T-helper 1 cell treated with Interleukin-12 subunit alpha and Interleukin-12 subunit beta and Interleukin-4 antibody, amounts not matched to agents 30 ng/mL and 1 ng/mL, for 36 hours (primary cell): Measurements from ENCODE around the gene AP1G1. TPM values are rescaled to one million over a fixed set of nuclear protein-coding genes. Genes with fewer than 3 reads are reported as not detected.
"Not testable (repeated sequence)": the region's sequence is repeated elsewhere in the genome, so short reads cannot be mapped to it uniquely, and the experiment has no call there.

ENCODE experiments used
- intact Hi-C: fragments of 100-400 bp; cut with micrococcal nuclease; formaldehyde crosslinking; loops from one replicate; pipeline ENCODE4 v1.15.1; 2024
- total RNA-seq: library from RNA; stranded (reverse); gene quantifications from 2 replicates; pipeline ENCODE4 v1.2.3, GENCODE V29; 2022

Gene AP1G1
- total RNA-seq: 101 TPM in 2 replicates

- intact Hi-C loops: loop anchor here (1.0 to 5.0 kb wide), 10 partner anchors 36 to 853 kb away; partner anchors contain the start of genes ATXN1L, DHODH, DHX38 and IST1
These were observed at the start of gene AP1G1 for GRCh38 chr16:71808593-71809459. Gene AP1G1, minus strand, starts transcription at chr16:71808834. Its CDS starts 19,355 bp downstream, at chr16:71789479.

- intact Hi-C loops: no loop called here
These were observed 47.5 kb upstream of the AP1G1 start for GRCh38 chr16:71855937-71856662.

- intact Hi-C loops: no loop called here
These were observed 45.8 kb upstream of the AP1G1 start for GRCh38 chr16:71854369-71854948.

GRCh38 chr16:71853413-71853812 lies 44.8 kb upstream of the AP1G1 start:
- intact Hi-C loops: no loop called here

- intact Hi-C loops: no loop called here
These were observed 43.9 kb upstream of the AP1G1 start for GRCh38 chr16:71852561-71852960.

GRCh38 chr16:71852158-71852557 lies 43.5 kb upstream of the AP1G1 start:
- intact Hi-C loops: no loop called here

- intact Hi-C loops: no loop called here
These were observed 43.1 kb upstream of the AP1G1 start for GRCh38 chr16:71851746-71852145.

- intact Hi-C loops: loop anchor here (10.0 kb wide), 1 partner anchor 384 kb away; the partner anchor contains the start of gene ZNF23
These were observed 40.0 kb upstream of the AP1G1 start for GRCh38 chr16:71848622-71849021.

GRCh38 chr16:71847096-71847495 lies 38.5 kb upstream of the AP1G1 start:
- intact Hi-C loops: loop anchor here (1.0 to 10.0 kb wide), 3 partner anchors 114 to 382 kb away; partner anchors contain the start of gene ZNF23

- intact Hi-C loops: loop anchor here (1.0 to 10.0 kb wide), 3 partner anchors 35 to 382 kb away; partner anchors contain the start of gene ZNF23
These were observed 37.8 kb upstream of the AP1G1 start for GRCh38 chr16:71846431-71846830.

GRCh38 chr16:71845639-71846430 lies 37.2 kb upstream of the AP1G1 start, which contains the start of gene ATXN1L:
Gene ATXN1L, plus strand, starts transcription at chr16:71845976. Its CDS starts 3,765 bp downstream, at chr16:71849741.
- intact Hi-C loops: loop anchor here (1.0 to 10.0 kb wide), 8 partner anchors 35 to 381 kb away; partner anchors contain the start of genes DHODH, DHX38, IST1 and TXNL4B

GRCh38 chr16:71843572-71843971 lies 34.9 kb upstream of the AP1G1 start:
- intact Hi-C loops: loop anchor here (10.0 kb wide), 1 partner anchor 379 kb away; the partner anchor contains the start of gene ZNF23

GRCh38 chr16:71840052-71840451 lies 31.4 kb upstream of the AP1G1 start:
- intact Hi-C loops: loop anchor here (10.0 kb wide), 1 partner anchor 375 kb away; the partner anchor contains the start of gene ZNF23

- intact Hi-C loops: no loop called here
These were observed 28.5 kb upstream of the AP1G1 start for GRCh38 chr16:71837150-71837549.

- intact Hi-C loops: no loop called here
These were observed 25.7 kb upstream of the AP1G1 start for GRCh38 chr16:71834291-71834690.

GRCh38 chr16:71832112-71832511 lies 23.5 kb upstream of the AP1G1 start:
- intact Hi-C loops: not testable (repeated sequence)

- intact Hi-C loops: not testable (repeated sequence)
These were observed 23.1 kb upstream of the AP1G1 start for GRCh38 chr16:71831698-71832097.

GRCh38 chr16:71830359-71830758 lies 21.7 kb upstream of the AP1G1 start:
- intact Hi-C loops: no loop called here

- intact Hi-C loops: no loop called here
These were observed 17.9 kb upstream of the AP1G1 start for GRCh38 chr16:71826533-71827017.

- intact Hi-C loops: not testable (repeated sequence)
These were observed 8.5 kb upstream of the AP1G1 start for GRCh38 chr16:71817155-71817500.
